ENCODE measurements around the gene GATB.

- TF ChIP-seq POLR2A (IDR thresholded peaks at IDR 0.05; ENCODE audit: low read depth, low read length) (no peak), PAX5 (IDR thresholded peaks at IDR 0.05; ENCODE audit: insufficient read depth, low read length, severe bottlenecking) (no peak), SPI1 (IDR thresholded peaks at IDR 0.05; ENCODE audit: low read depth, low read length) (no peak), POLR2AphosphoS5 (IDR thresholded peaks at IDR 0.05; ENCODE audit: low read depth, low read length) (no peak), TAF1 (IDR thresholded peaks at IDR 0.05; ENCODE audit: low read depth, low read length) (no peak), POU2F2 (IDR thresholded peaks at IDR 0.05; ENCODE audit: low read depth, low read length) (no peak)
These were observed 75.5 kb downstream of the GATB start for GRCh38 chr4:151685303-151685702.
